ENCODE data around the gene DGUOK.

The DGUOK gene

GRCh38 chr2:73889206-73889605, 37.5 kb upstream of the DGUOK start:
- TF ChIP-seq CTCF (IDR thresholded peaks at IDR 0.05; ENCODE audit: borderline replicate concordance, control extremely low read depth, extremely low read depth, insufficient read depth, missing control alignments): no peak
- in situ Hi-C loops (cut with MboI; ENCODE audit: low sequenced_read_pairs, unreplicated experiment): no loop called here
- DNase-seq (ENCODE audit: low spot score): no peak

- DNase-seq (ENCODE audit: low spot score): no peak
- TF ChIP-seq CTCF (IDR thresholded peaks at IDR 0.05; ENCODE audit: borderline replicate concordance, control extremely low read depth, extremely low read depth, insufficient read depth, missing control alignments): no peak
- in situ Hi-C loops (cut with MboI; ENCODE audit: low sequenced_read_pairs, unreplicated experiment): no loop called here
Observed at GRCh38 chr2:73890301-73891092, 36.2 kb upstream of the DGUOK start.

- no peak for TF ChIP-seq CTCF (IDR thresholded peaks at IDR 0.05; ENCODE audit: borderline replicate concordance, control extremely low read depth, extremely low read depth, insufficient read depth, missing control alignments)
- DNase-seq (ENCODE audit: low spot score): no peak
- in situ Hi-C loops (cut with MboI; ENCODE audit: low sequenced_read_pairs, unreplicated experiment): no loop called here
Observed at GRCh38 chr2:73891276-73891901, 35.3 kb upstream of the DGUOK start.

- no peak for TF ChIP-seq CTCF (IDR thresholded peaks at IDR 0.05; ENCODE audit: borderline replicate concordance, control extremely low read depth, extremely low read depth, insufficient read depth, missing control alignments)
- no peak for DNase-seq (ENCODE audit: low spot score)
- in situ Hi-C loops (cut with MboI; ENCODE audit: low sequenced_read_pairs, unreplicated experiment): no loop called here
Observed at GRCh38 chr2:73892631-73893329, 33.9 kb upstream of the DGUOK start, which contains the start of gene ACTG2. Gene ACTG2, plus strand, starts transcription at chr2:73893008. Its CDS starts 8,304 bp downstream, at chr2:73901312.

- TF ChIP-seq CTCF (IDR thresholded peaks at IDR 0.05; ENCODE audit: borderline replicate concordance, control extremely low read depth, extremely low read depth, insufficient read depth, missing control alignments): no peak
- DNase-seq (ENCODE audit: low spot score): no peak
- in situ Hi-C loops (cut with MboI; ENCODE audit: low sequenced_read_pairs, unreplicated experiment): no loop called here
Observed at GRCh38 chr2:73893764-73894474, 32.8 kb upstream of the DGUOK start.

- DNase-seq (ENCODE audit: low spot score): no peak
- in situ Hi-C loops (cut with MboI; ENCODE audit: low sequenced_read_pairs, unreplicated experiment): no loop called here
Observed at GRCh38 chr2:73894475-73894850, 32.2 kb upstream of the DGUOK start.

More at GRCh38 chr2:73894475-73894850, 32.2 kb upstream of the DGUOK start:
- TF ChIP-seq CTCF (IDR thresholded peaks at IDR 0.05; ENCODE audit: borderline replicate concordance, control extremely low read depth, extremely low read depth, insufficient read depth, missing control alignments): no peak
